Measurements from ENCODE around the gene ANXA2. TPM values are rescaled to one million over a fixed set of nuclear protein-coding genes. Genes with fewer than 3 reads are reported as not detected.
A peak's percentile ranks its signal among the peaks of the same experiment; 100 is the strongest.

Gene ANXA2
- total and polyA plus RNA-seq, 2 experiments from 2014 or later: 4,692 to 6,052 TPM

GRCh38 chr15:60392601-60392985, 5.2 kb downstream of the ANXA2 start:
- Histone ChIP-seq H2AFZ (no peak overlapping the region), H3K27ac (peak overlapping the region; percentile 100), H4K20me1 (ENCODE audit: insufficient read depth) (peaks cover 19% of the 10 kb centered on the region), H3K9ac (peak overlapping the region; percentile 99), H3K36me3 (ENCODE audit: low read depth) (peaks cover 55% of the 10 kb centered on the region), H3K9me2 (ENCODE audit: insufficient read depth) (no peaks in the 10 kb centered on the region), H3K79me2 (ENCODE audit: insufficient read depth) (peaks cover 99% of the 10 kb centered on the region), H3K4me1 (ENCODE audit: insufficient read depth) (peaks cover 58% of the 10 kb centered on the region), H3K9me3 (ENCODE audit: low read depth) (no peaks in the 10 kb centered on the region), H3K4me2 (ENCODE audit: unreplicated experiment) (peak overlapping the region; percentile 100), H3K4me3 (peak overlapping the region; percentile 95), H3K27me3 (replicated peaks; ENCODE audit: insufficient read depth) (no peaks in the 10 kb centered on the region), H3F3A (ENCODE audit: insufficient read depth) (peaks cover 92% of the 10 kb centered on the region)
- in situ Hi-C loops (cut with MboI): no loop called here
- no peak for TF ChIP-seq EZH2 (IDR thresholded peaks at IDR 0.05; ENCODE audit: insufficient read depth, poor library complexity, severe bottlenecking)
- TF ChIP-seq EZH2phosphoT487 (IDR thresholded peaks at IDR 0.05; ENCODE audit: insufficient read depth, low read depth): no peak
- 0% methylated on average over 3 of the region's 3 CpGs for WGBS, 2 experiments (ENCODE audit: low coverage in 1 of 2, low lambda C conversion rate in 2 of 2, missing lambda C conversion rate in 2 of 2)
- peak; percentile 94 for DNase-seq

GRCh38 chr15:60391722-60392315, 6.0 kb downstream of the ANXA2 start:
- peaks cover 99% of the 10 kb centered on the region for H3K79me2 ChIP-seq (ENCODE audit: insufficient read depth)
- peak overlapping the region; percentile 95 for H3K4me3 ChIP-seq
- peak overlapping the region; percentile 99 for H3K9ac ChIP-seq
- H4K20me1 ChIP-seq (ENCODE audit: insufficient read depth): peaks cover 27% of the 10 kb centered on the region
- no peak overlapping the region for H2AFZ ChIP-seq
- in situ Hi-C loops (cut with MboI): no loop called here
- H3K27me3 ChIP-seq (replicated peaks; ENCODE audit: insufficient read depth): no peaks in the 10 kb centered on the region
- 2 to 3% methylated on average over 4 of the region's 4 CpGs for WGBS, 2 experiments (ENCODE audit: low coverage in 1 of 2, low lambda C conversion rate in 2 of 2, missing lambda C conversion rate in 2 of 2)
- H3F3A ChIP-seq (ENCODE audit: insufficient read depth): peaks cover 95% of the 10 kb centered on the region
- no peaks in the 10 kb centered on the region for H3K9me3 ChIP-seq (ENCODE audit: low read depth)
- peak overlapping the region; percentile 100 for H3K27ac ChIP-seq
- peaks cover 66% of the 10 kb centered on the region for H3K4me1 ChIP-seq (ENCODE audit: insufficient read depth)
- H3K9me2 ChIP-seq (ENCODE audit: insufficient read depth): no peaks in the 10 kb centered on the region
- peaks cover 62% of the 10 kb centered on the region for H3K36me3 ChIP-seq (ENCODE audit: low read depth)
- TF ChIP-seq EZH2phosphoT487 (IDR thresholded peaks at IDR 0.05; ENCODE audit: insufficient read depth, low read depth): no peak
- no peak for TF ChIP-seq EZH2 (IDR thresholded peaks at IDR 0.05; ENCODE audit: insufficient read depth, poor library complexity, severe bottlenecking)
- peak; percentile 53 for DNase-seq
- H3K4me2 ChIP-seq (ENCODE audit: unreplicated experiment): peak overlapping the region; percentile 100

GRCh38 chr15:60390871-60391501, 6.8 kb downstream of the ANXA2 start:
- DNase-seq: peak; percentile 96
- Histone ChIP-seq H3K4me1 (ENCODE audit: insufficient read depth) (peaks cover 74% of the 10 kb centered on the region), H3K27ac (peak overlapping the region; percentile 100), H3K9ac (peak overlapping the region; percentile 99), H2AFZ (no peak overlapping the region), H3K9me2 (ENCODE audit: insufficient read depth) (no peaks in the 10 kb centered on the region), H3K79me2 (ENCODE audit: insufficient read depth) (peaks cover 99% of the 10 kb centered on the region), H3F3A (ENCODE audit: insufficient read depth) (peaks cover 95% of the 10 kb centered on the region), H3K9me3 (ENCODE audit: low read depth) (no peaks in the 10 kb centered on the region), H3K36me3 (ENCODE audit: low read depth) (peaks cover 61% of the 10 kb centered on the region), H3K4me3 (peak overlapping the region; percentile 95), H3K4me2 (ENCODE audit: unreplicated experiment) (peak overlapping the region; percentile 100), H3K27me3 (replicated peaks; ENCODE audit: insufficient read depth) (no peaks in the 10 kb centered on the region), H4K20me1 (ENCODE audit: insufficient read depth) (peaks cover 35% of the 10 kb centered on the region)
- 1 to 2% methylated on average over 6 of the region's 6 CpGs for WGBS, 2 experiments (ENCODE audit: low coverage in 1 of 2, low lambda C conversion rate in 2 of 2, missing lambda C conversion rate in 2 of 2)
- in situ Hi-C loops (cut with MboI): no loop called here
- no peak for TF ChIP-seq EZH2 (IDR thresholded peaks at IDR 0.05; ENCODE audit: insufficient read depth, poor library complexity, severe bottlenecking)
- TF ChIP-seq EZH2phosphoT487 (IDR thresholded peaks at IDR 0.05; ENCODE audit: insufficient read depth, low read depth): no peak

GRCh38 chr15:60390231-60390630, 7.6 kb downstream of the ANXA2 start:
- peak; percentile 52 for DNase-seq
- Histone ChIP-seq H3K9me2 (ENCODE audit: insufficient read depth) (no peaks in the 10 kb centered on the region), H3K79me2 (ENCODE audit: insufficient read depth) (peaks cover 99% of the 10 kb centered on the region), H3F3A (ENCODE audit: insufficient read depth) (peaks cover 93% of the 10 kb centered on the region), H3K27ac (peak overlapping the region; percentile 100), H3K4me2 (ENCODE audit: unreplicated experiment) (peak overlapping the region; percentile 100), H3K27me3 (replicated peaks; ENCODE audit: insufficient read depth) (no peaks in the 10 kb centered on the region), H3K4me1 (ENCODE audit: insufficient read depth) (peaks cover 82% of the 10 kb centered on the region), H4K20me1 (ENCODE audit: insufficient read depth) (peaks cover 40% of the 10 kb centered on the region), H2AFZ (no peak overlapping the region), H3K4me3 (peak overlapping the region; percentile 95), H3K9ac (peak overlapping the region; percentile 99), H3K9me3 (ENCODE audit: low read depth) (no peaks in the 10 kb centered on the region), H3K36me3 (ENCODE audit: low read depth) (peaks cover 59% of the 10 kb centered on the region)
- no peak for TF ChIP-seq EZH2phosphoT487 (IDR thresholded peaks at IDR 0.05; ENCODE audit: insufficient read depth, low read depth)
- no peak for TF ChIP-seq EZH2 (IDR thresholded peaks at IDR 0.05; ENCODE audit: insufficient read depth, poor library complexity, severe bottlenecking)
- in situ Hi-C loops (cut with MboI): no loop called here
- WGBS, 2 experiments (ENCODE audit: low coverage in 1 of 2, low lambda C conversion rate in 2 of 2, missing lambda C conversion rate in 2 of 2): 25 to 29% methylated on average over 6 of the region's 6 CpGs

Measured in GM23248 (cell line).